Measurements from ENCODE around the gene DDX42.
"Not testable (repeated sequence)": the region's sequence is repeated elsewhere in the genome, so short reads cannot be mapped to it uniquely, and the experiment has no call there.

Gene DDX42

DNA sequence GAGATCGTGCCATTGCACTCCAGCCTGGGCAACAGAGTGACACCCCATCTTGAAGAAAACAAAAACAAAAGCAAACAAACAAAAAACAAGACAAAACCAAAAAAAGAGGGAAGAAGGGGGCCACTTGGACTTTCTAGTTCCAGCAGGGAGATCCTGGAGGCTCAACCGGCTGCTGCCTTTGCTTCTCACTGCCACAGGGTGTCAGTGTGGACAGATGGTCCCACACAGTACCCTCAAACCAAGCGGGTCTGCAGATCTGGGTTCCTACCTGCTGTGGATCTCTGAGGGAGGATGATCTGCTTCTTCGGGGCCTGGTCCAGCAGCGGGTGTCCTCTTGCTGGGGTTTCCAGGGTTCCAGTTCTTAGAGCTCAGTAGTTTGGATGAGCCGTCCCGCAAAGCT, 92.7 kb downstream of the DDX42 start:
- in situ Hi-C loops (cut with MboI; ENCODE audit: low sequenced_read_pairs): not testable (repeated sequence)

Measured in hTERT RPE-1 (cell line).